Measurements from ENCODE around the gene TRAF7.

TRAF7 gene

GRCh38 chr16:2177561-2177960 is 22.0 kb downstream of the TRAF7 start:
- no peaks in the 10 kb centered on the region for H3K27me3 ChIP-seq (replicated peaks; ENCODE audit: control insufficient read depth, insufficient read depth, low read length)
- no peak overlapping the region for H3K4me3 ChIP-seq (replicated peaks; ENCODE audit: low read depth, low read length)
- no peak for TF ChIP-seq CTCF (IDR thresholded peaks at IDR 0.05; ENCODE audit: insufficient read depth, low read length, poor library complexity, severe bottlenecking)
- no peak for DNase-seq (ENCODE audit: extremely low read depth, insufficient read length)
- H3K36me3 ChIP-seq (ENCODE audit: control insufficient read depth, insufficient read depth, low read length) = peaks cover 24% of the 10 kb centered on the region

GRCh38 chr16:2178321-2179106 is 22.9 kb downstream of the TRAF7 start:
- Histone ChIP-seq H3K36me3 (ENCODE audit: control insufficient read depth, insufficient read depth, low read length) (peaks cover 22% of the 10 kb centered on the region), H3K4me3 (replicated peaks; ENCODE audit: low read depth, low read length) (no peak overlapping the region), H3K27me3 (replicated peaks; ENCODE audit: control insufficient read depth, insufficient read depth, low read length) (no peaks in the 10 kb centered on the region)
- TF ChIP-seq CTCF (IDR thresholded peaks at IDR 0.05; ENCODE audit: insufficient read depth, low read length, poor library complexity, severe bottlenecking) = no peak
- DNase-seq (ENCODE audit: extremely low read depth, insufficient read length) = no peak

GRCh38 chr16:2179107-2179501 is 23.5 kb downstream of the TRAF7 start:
- no peaks in the 10 kb centered on the region for H3K27me3 ChIP-seq (replicated peaks; ENCODE audit: control insufficient read depth, insufficient read depth, low read length)
- no peak for DNase-seq (ENCODE audit: extremely low read depth, insufficient read length)
- H3K36me3 ChIP-seq (ENCODE audit: control insufficient read depth, insufficient read depth, low read length) = peaks cover 22% of the 10 kb centered on the region
- no peak for TF ChIP-seq CTCF (IDR thresholded peaks at IDR 0.05; ENCODE audit: insufficient read depth, low read length, poor library complexity, severe bottlenecking)
- no peak overlapping the region for H3K4me3 ChIP-seq (replicated peaks; ENCODE audit: low read depth, low read length)

- peaks cover 20% of the 10 kb centered on the region for H3K36me3 ChIP-seq (ENCODE audit: control insufficient read depth, insufficient read depth, low read length)
- no peak for DNase-seq (ENCODE audit: extremely low read depth, insufficient read length)
- H3K4me3 ChIP-seq (replicated peaks; ENCODE audit: low read depth, low read length) = no peak overlapping the region
- no peak for TF ChIP-seq CTCF (IDR thresholded peaks at IDR 0.05; ENCODE audit: insufficient read depth, low read length, poor library complexity, severe bottlenecking)
- no peaks in the 10 kb centered on the region for H3K27me3 ChIP-seq (replicated peaks; ENCODE audit: control insufficient read depth, insufficient read depth, low read length)
Measured at GRCh38 chr16:2179576-2179975, 24.0 kb downstream of the TRAF7 start.

- no peak overlapping the region for H3K4me3 ChIP-seq (replicated peaks; ENCODE audit: low read depth, low read length)
- H3K36me3 ChIP-seq (ENCODE audit: control insufficient read depth, insufficient read depth, low read length) = peaks cover 16% of the 10 kb centered on the region
- TF ChIP-seq CTCF (IDR thresholded peaks at IDR 0.05; ENCODE audit: insufficient read depth, low read length, poor library complexity, severe bottlenecking) = no peak
- no peak for DNase-seq (ENCODE audit: extremely low read depth, insufficient read length)
- H3K27me3 ChIP-seq (replicated peaks; ENCODE audit: control insufficient read depth, insufficient read depth, low read length) = no peaks in the 10 kb centered on the region
Measured at GRCh38 chr16:2180461-2180860, 24.9 kb downstream of the TRAF7 start.
